Suprapubic skin (tissue), 4 donors: ENCODE results near the gene RUNDC3A.

Source experiments
- CTCF ChIP-seq, 2 donors: fragments of 200-600 bp in 1 of 2; fragments of 450-650 bp in 1 of 2; sonication (generic) in 1 of 2; IDR thresholded peaks; one replicate each; pipeline ENCODE4 v1.5.1; 2016 to 2019; ENCODE audit warnings: antibody characterized with exemption in 2 of 2, mild to moderate bottlenecking in 1 of 2, moderate library complexity in 1 of 2
- EP300 ChIP-seq: sonication (generic); formaldehyde crosslinking; IDR thresholded peaks from one replicate; pipeline ENCODE4 v1.6.1; 2017; ENCODE audit warnings: antibody characterized with exemption
- POLR2AphosphoS5 ChIP-seq, 3 donors: sonication (generic); formaldehyde crosslinking; IDR thresholded peaks; one replicate each; pipeline ENCODE4 v1.6.1; 2017; ENCODE audit warnings: antibody characterized with exemption in 3 of 3

GRCh38 chr17:44287651-44288050 lies 20.8 kb upstream of the RUNDC3A start:
- no peak for TF ChIP-seq CTCF (IDR thresholded peaks at IDR 0.05)
- TF ChIP-seq POLR2AphosphoS5 (IDR thresholded peaks at IDR 0.05) = no peak
- no peak for TF ChIP-seq EP300
